Eye (tissue), 1 donor: Measurements from ENCODE around the gene SYNGR3.
"Not testable (repeated sequence)": the region's sequence is repeated elsewhere in the genome, so short reads cannot be mapped to it uniquely, and the experiment has no call there.

Source experiments
- DNase-seq: peaks from one replicate; pipeline ENCODE4 v3.0.0-alpha.2; 2015

Gene SYNGR3

DNA sequence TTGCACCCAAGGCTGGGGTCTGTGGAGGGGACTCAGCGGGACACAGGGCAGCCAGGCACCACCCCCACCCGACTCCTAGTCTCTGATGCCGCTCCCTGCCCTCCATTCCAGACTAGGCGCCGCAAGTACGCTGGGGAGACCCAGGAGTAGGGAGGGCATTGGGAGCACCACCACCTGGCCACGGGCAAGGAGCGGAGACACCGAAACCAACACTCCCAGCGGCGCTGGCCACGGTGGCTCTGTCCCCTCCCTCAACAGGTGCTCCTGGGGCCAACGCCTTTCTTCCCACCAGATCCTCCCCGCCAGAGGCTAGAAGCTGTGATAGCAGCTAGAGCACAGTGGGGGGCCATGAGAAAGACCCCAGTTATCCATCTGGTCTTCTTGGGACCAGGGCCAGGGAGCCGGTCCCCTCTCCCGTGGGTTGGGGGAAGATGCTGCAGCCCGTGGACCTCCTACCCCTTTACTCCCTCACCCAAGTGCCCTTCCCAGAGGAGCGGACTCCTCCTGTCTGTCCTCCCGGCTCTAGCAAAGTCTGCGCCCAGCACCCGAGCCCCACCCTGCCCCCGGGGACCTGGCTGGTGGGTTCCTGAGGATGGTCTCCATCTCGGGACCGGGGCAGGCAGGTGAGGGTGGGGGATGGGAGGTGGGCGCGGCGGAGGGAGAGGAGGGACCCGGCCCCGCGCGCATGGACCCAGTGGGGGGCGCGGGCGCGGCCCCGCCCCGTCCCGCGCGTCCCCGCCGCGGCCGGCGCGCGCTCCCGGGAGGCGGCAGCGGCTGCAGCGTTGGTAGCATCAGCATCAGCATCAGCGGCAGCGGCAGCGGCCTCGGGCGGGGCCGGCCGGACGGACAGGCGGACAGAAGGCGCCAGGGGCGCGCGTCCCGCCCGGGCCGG, at the start of gene SYNGR3:
TSS of gene SYNGR3 (plus strand) at position 762 of the 892 bp plus-strand sequence. CDS start 133 bp downstream, outside the sequence.
- peak; percentile 49 for DNase-seq

DNA sequence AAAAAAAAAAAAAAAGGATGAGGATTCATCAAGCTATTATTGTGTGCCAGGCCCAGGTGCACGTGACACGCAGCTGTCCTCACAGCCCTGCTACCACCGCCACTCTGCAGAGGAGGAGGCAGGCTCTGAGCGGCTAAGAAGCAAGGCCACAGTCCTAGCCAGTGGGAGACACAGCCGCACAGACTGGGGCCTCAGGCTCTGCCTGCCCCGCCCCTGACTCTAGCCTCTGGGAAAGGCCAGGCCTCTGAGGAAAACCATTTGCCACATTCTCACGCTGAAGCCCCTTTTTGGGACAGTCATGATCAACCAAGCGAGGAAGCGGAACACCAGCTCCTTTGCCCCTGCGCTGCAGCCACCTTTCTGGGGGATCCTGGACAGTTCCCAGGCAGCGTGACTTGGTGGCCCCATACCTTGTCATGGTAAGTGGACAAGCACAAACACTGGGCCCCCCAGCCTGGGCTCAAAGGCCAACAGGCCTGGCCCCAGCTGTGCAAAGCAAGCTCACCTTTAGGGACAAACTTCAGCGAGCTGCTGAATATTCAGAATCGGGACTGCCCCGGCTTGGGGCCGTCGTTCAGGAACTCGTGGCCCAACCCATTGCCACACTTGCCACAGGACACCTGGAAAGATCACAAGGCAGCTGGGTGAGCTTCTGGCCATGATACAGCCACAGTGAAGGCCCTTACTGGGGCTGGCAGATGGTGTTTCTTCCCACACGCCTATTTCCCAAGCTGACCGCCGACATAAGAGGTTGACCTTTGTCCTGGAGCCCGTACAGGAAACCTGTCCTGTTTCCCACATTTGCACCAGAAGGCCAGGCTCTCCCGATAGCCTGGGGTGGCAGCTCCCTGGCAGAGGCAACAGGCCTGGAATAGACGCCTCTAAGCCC, 49.3 kb upstream of the SYNGR3 start:
- DNase-seq, result no peak

DNA sequence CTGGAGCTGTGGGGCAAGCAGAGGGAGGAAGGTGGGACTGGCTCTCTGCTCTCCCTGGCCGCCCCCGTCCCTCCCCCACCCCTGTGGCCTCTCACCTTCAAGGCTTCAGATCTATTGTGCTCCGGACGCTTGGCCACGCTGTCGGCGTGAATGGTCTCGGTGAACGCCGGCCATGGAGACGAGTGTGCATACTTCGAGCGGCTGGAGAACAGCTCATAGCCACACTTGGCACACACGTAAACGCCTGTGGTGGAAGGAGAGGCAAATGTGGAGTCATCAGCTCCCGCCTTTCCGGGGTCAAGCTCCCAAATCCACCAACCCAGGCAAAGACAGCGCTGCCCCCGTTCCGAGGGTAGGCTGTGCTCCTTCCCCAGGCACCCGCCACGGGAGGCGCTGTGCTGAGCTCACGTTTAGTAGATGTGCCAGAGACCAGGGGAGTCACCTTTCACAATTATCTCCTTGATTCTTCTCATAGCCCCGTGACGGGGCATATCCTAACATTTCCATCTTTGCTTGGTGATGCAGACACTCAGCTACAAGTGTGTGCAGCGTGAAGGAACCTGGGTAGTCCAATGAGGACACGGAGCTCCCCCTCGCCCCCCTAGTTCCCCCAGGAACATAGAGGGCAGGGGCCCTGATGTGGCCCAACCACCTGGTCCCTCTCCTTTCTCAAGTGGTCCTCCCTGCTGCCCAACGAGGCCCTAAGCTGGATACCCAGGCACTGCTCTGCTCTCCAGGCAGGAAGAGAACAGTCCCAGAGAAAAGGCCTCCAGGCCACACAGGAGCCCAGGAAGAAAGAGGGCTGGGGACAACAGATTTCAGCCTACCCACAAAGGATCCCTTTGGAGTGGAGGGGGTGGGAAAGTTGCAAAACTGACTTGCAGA, 48.4 kb upstream of the SYNGR3 start:
- DNase-seq, result no peak

- DNase-seq, result no peak
Observed at GRCh38 chr16:1942047-1942809, 47.5 kb upstream of the SYNGR3 start.

DNA sequence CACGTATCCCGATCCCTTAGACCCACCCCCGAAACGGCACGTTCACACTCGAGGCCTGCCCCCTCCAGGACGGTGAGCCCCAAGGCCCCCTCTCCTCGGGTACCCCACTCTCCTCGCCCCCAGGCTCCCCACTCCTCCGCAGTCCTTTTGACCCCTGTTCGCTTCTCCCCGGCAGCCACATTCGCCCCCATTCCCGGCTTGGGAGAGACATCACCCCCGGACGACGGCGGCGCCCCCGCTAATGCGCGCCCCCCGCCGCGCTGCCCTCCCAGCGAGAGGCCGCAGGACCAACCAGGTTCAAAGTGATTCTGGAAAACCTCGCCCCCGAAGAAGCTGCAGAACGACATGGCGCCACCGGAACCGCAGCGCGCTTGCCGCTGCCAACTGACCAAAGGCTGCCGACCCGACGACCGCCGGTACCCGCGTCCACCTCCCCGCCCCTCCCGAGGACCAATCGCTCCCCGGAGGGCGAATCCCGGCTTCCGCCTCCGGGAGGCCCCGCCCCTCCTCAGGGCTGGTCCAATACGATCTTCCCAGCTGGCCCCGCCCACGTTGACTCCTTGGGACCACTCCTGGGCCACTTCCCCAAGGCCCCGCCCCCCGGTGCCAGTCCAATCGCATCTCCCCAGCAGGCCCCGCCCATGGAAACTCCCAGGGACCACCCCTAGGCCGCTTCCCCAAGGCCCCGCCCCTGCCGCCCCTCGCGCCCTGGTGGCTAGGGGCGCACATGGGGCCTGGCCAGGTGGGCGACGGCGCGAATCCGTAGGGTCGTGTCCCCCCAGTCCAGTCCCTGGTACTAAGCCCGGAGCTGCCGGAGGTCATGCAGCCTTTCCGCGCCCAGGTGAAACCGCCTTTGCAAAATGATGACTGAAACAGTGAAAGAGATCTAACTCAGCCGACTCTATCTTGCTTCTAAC, 46.7 kb upstream of the SYNGR3 start, which contains the start of gene MSRB1:
TSS of gene MSRB1 (minus strand) at position 390 of the 917 bp plus-strand sequence. CDS start at position 347, 43 bp downstream.
- DNase-seq, result peak; percentile 99

- DNase-seq, result no peak
Observed at GRCh38 chr16:1944612-1945199, 45.1 kb upstream of the SYNGR3 start.

DNA sequence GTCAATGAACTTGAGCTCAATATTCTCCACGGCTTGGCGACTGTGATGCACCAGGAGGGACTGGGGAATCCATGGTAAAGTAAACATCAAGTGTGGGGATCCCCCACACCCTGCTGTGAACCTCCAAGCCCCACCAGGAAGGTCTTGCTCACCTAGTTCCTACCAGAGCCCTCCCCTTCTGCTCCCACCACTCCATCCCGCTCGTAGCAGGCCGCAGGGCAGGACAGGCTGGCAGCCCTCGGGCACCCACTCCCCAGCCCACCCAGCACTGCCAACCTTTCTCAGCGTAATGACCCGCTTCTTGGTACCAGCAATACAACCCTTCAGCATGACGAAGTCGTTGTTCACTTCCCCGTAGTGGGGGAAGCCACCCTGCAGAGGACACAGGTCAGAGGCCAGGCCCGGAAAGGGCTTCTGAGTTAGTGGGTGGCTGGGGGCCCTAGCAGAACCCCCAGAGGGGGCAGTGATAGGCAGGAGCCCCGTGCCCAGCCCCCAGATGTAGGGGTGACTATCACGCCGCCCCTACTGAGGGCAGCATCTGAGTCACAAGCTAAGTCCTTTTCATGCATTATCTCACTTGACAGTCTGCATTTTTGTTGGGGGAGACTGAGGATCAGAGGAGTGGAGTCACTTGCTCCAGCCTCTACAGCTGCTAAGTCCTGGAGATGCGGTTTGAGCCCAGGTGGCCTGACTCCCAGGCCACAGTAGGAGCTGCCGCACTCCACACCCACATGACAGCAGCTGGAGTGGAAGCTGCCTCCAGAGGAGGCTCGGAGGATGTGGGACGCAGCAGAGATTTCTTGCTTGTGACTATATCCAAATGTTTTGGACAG, 44.0 kb upstream of the SYNGR3 start:
- DNase-seq, result no peak

GRCh38 chr16:1946495-1947368, 43.0 kb upstream of the SYNGR3 start:
- DNase-seq, result no peak

GRCh38 chr16:1947369-1947670, 42.5 kb upstream of the SYNGR3 start:
- no peak for DNase-seq

DNA sequence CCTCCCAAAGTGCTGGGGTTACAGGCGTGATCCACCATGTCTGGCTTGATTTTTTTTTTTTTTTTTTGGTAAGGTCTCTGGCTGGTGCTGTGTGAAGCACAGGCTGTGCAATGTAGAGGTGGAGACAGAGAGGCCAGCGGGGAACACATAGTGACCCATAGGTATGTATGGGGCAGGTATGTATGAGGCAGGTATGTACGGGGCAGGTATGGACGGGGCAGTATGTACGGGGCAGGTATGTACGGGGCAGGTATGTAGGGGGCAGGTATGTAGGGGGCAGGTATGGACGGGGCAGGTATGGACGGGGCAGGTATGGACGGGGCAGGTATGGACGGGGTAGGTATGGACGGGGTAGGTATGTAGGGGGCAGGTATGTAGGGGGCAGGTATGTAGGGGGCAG, 40.3 kb upstream of the SYNGR3 start:
- DNase-seq, result no peak

DNA sequence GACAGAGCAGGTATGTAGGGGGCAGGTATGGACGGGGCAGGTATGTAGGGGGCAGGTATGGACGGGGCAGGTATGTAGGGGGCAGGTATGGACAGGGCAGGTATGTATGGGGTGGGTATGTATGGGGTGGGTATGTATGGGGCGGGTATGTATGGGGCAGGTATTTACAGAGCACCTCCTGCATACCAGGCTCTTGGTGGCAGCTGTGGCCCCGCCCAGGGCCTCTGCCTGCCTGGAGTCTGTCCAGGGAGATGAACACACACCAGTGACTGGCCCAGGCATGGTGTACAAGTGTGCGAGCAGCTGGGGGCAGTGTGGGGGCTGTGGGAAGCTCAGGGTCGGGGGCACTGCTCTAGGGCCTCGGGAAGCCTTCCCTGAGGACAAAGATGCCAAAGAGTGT, 39.7 kb upstream of the SYNGR3 start:
- DNase-seq, result no peak

GRCh38 chr16:1950559-1950958, 39.2 kb upstream of the SYNGR3 start:
- DNase-seq, result no peak

DNA sequence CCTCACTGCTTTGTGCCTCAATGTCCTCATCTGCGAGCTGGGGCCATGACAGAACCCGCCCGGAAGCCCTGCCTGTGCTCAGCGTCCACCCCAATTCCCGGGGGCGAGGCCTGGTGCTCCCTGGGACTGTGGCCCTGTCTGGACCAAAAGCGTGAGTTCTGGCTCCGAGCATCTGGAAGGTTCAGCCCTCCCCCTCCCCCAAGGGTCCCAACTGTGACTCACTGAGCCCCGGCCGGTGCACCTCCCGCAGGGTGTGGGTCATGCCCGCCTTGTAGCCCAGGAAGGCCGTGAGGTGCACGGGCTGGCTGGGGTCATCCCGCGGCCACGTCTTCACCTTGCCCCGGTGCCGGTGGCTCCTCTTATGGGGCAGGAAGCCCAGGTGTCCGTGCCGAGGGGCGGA, 36.0 kb upstream of the SYNGR3 start:
- no peak for DNase-seq

GRCh38 chr16:1957434-1958142, 32.2 kb upstream of the SYNGR3 start:
- not testable (repeated sequence) for DNase-seq

- DNase-seq, result not testable (repeated sequence)
Observed at GRCh38 chr16:1958143-1958491, 31.7 kb upstream of the SYNGR3 start.

DNA sequence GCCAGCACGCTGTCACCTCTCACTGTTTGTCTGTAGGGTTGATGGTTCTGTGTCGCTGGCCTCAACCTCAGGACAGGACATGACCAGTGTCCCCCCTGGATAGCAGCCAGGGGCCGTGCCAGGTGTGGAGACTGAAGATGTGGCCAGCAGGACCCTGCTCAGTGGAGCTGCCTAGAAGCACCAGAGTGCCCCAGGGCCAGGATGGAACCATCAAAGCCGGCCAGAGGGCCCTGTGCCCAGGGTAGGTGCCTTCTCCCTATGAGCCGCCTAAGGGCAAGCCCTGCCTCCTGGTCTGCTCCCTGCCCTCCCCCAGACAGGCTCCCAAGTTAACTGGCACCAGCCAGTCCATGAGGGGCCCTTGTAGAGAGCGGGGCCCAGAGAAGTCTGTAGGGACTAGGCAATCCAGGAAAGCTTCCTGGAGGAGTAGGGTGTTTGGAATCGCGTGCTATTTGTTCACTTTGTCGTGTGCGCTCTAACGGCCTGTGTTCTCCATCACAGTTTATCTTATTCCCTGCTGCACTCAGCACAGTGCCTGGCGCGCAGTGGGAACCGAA, 31.0 kb upstream of the SYNGR3 start:
- no peak for DNase-seq

GRCh38 chr16:1959269-1960039, 30.3 kb upstream of the SYNGR3 start, which contains the start of gene NDUFB10:
TSS of gene NDUFB10 (plus strand) at chr16:1959538. CDS start at chr16:1959625, 87 bp downstream.
- peak; percentile 95 for DNase-seq
